HAP-1 (cell line): ENCODE measurements around the gene PZP.
"Not testable (repeated sequence)": the region's sequence is repeated elsewhere in the genome, so short reads cannot be mapped to it uniquely, and the experiment has no call there.

Experiments
- DNase-seq, 2 experiments: peaks; one replicate each; pipeline ENCODE4 v3.0.0-alpha.2; 2016 to 2020; ENCODE audit warnings: low spot score in 2 of 2
- H3K27me3 ChIP-seq: fragments of 250-450 bp; sonication (Bioruptor Pico); 2 replicates; pipeline ENCODE4 v1.5.1; 2020; ENCODE audit warnings: low read depth, mild to moderate bottlenecking, moderate library complexity
- H3K36me3 ChIP-seq: fragments of 250-450 bp; sonication (Bioruptor Pico); replicated peaks from 2 replicates; pipeline ENCODE4 v1.5.1; 2020; ENCODE audit warnings: mild to moderate bottlenecking
- H3K4me1 ChIP-seq: fragments of 250-450 bp; sonication (Bioruptor Pico); 2 replicates; pipeline ENCODE4 v1.5.1; 2020; ENCODE audit warnings: mild to moderate bottlenecking
- H3K4me3 ChIP-seq: fragments of 250-450 bp; sonication (Bioruptor Pico); 2 replicates; pipeline ENCODE4 v1.5.1; 2020; ENCODE audit warnings: mild to moderate bottlenecking, moderate library complexity
- H3K9me3 ChIP-seq: fragments of 250-450 bp; sonication (Bioruptor Pico); 2 replicates; pipeline ENCODE4 v1.5.1; 2020; ENCODE audit warnings: mild to moderate bottlenecking, moderate library complexity
- in situ Hi-C: fragments of 300-500 bp; cut with MboI; formaldehyde crosslinking; loops from 3 replicates; pipeline ENCODE4 v1.14.3; 2020; ENCODE audit warnings: low sequenced_read_pairs, inconsistent platforms, mixed read lengths

The PZP gene

DNA sequence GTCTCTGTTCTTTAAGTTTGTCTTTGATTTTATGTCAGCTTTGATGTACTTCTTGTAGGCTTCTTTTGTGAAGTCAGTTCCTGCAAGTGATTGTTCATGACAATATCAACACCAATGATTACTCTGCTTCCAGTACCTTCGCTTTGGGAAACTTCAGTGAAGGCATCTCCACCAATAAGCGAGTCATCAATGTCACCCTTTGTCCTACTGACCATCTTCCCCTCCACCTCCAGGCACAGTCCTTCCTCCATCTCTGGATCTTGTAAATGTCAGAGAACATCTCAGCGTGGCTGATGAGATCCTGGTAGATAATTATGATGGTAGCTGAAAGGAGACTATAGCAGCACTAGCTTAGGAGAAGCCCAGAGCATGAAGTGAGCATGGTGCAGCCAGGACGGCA is 52.1 kb downstream of the PZP start:
- H3K9me3 ChIP-seq = 0 out of 2 replicates have a peak, but pooled peaks cover 2% of the 10 kb centered on the region
- peaks cover 2% of the 10 kb centered on the region; the same call in 1 of the 2 replicates for H3K27me3 ChIP-seq
- in situ Hi-C loops = no loop called here
- no peaks in the 10 kb centered on the region for H3K4me1 ChIP-seq
- no peak for DNase-seq
- no peak overlapping the region for H3K4me3 ChIP-seq
- no peaks in the 10 kb centered on the region for H3K36me3 ChIP-seq

DNA sequence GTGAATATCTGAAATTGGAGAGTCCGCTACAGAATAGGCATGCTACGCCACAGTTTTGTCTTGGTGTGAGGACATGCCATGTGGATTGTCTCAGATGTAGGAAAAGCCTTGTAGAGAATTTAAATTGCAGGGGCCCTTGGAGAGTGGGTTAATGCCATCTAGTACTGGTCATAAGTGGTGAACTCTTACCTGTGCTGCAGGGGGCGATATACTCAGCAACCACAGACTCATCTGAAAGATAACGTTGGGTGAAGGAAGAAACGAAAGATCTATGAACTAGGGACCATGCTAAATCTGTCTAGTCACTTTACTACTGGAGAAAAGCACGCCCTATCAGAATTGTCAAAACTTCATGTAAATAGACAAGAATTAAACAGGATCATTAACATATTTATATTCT is 58.8 kb downstream of the PZP start:
- H3K4me1 ChIP-seq = no peaks in the 10 kb centered on the region
- no peak for DNase-seq
- no peaks in the 10 kb centered on the region for H3K36me3 ChIP-seq
- no peak overlapping the region for H3K4me3 ChIP-seq
- no peaks in the 10 kb centered on the region; the same call in 1 of the 2 replicates for H3K27me3 ChIP-seq
- in situ Hi-C loops = no loop called here
- no peaks in the 10 kb centered on the region for H3K9me3 ChIP-seq

DNA sequence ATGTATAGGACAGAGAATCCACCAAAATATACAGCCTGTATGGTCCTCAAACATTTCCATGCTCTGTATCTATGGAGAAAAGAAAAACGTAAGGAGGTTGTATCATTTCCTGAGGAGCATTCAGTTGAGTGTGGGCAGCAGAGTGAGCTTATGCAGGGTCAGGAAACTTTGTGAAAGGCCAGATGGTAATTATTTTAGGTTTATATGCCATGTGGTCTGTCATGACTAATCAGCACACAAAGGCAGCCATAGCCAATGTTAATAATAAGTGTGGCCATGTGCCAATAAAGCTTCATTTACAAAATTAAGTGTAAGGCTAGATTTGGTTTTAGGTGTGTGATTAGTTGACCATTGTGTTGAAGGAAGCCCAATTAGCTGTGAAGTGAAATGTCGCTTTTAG is 59.3 kb downstream of the PZP start:
- Histone ChIP-seq H3K9me3 (no peaks in the 10 kb centered on the region), H3K36me3 (no peaks in the 10 kb centered on the region), H3K27me3 (no peaks in the 10 kb centered on the region; the same call in 1 of the 2 replicates), H3K4me3 (no peak overlapping the region), H3K4me1 (no peaks in the 10 kb centered on the region)
- in situ Hi-C loops = no loop called here
- no peak for DNase-seq

DNA sequence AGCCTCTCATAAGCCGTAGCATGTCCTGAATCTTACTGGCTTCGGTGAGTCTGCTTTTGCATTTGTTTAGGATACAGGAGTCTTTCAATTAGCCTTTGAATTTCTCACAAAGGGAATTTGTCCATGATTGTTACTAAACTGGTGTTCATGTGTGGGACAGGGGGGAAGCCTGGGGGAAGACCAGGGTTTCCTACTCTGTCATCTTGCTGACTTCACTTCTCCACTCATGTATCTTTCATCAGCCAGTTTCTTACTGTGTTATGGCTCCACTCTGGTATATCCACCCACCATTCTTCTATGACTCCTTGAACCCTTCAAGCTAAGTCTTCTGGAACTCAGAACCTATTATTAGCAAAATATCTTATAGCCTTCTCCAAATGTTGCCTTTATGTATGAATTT is 60.7 kb downstream of the PZP start:
- Histone ChIP-seq H3K4me1 (no peaks in the 10 kb centered on the region), H3K4me3 (no peak overlapping the region)
- no peak for DNase-seq

DNA sequence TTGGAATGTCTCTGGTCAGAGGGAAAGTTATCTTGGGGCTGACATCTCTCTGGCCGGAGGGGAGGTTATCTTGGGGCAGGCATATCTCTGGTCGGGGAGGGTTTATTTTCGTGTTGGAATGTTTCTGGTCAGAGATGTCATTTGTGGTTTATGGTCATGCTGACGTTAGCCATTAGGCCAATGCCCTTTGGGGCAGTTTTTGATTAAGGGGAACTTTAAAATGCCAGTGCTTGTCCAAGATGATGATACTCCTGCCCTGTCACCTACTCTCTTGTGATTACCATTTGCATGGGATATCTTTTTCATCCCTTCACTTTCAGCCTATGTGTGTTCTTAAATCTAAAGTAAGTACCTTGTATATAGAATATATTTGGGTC is 63.5 kb downstream of the PZP start:
- H3K36me3 ChIP-seq = no peaks in the 10 kb centered on the region
- no peak for DNase-seq
- H3K4me1 ChIP-seq = no peaks in the 10 kb centered on the region
- 0 out of 2 replicates have a peak, but pooled peaks cover 2% of the 10 kb centered on the region for H3K9me3 ChIP-seq
- no peaks in the 10 kb centered on the region for H3K27me3 ChIP-seq
- H3K4me3 ChIP-seq = no peak overlapping the region
- in situ Hi-C loops = no loop called here

More for the DNA sequence above, 60.7 kb downstream of the PZP start:
- Histone ChIP-seq H3K27me3 (no peaks in the 10 kb centered on the region; the same call in 1 of the 2 replicates), H3K36me3 (no peaks in the 10 kb centered on the region), H3K9me3 (no peaks in the 10 kb centered on the region)
- in situ Hi-C loops = no loop called here

DNA sequence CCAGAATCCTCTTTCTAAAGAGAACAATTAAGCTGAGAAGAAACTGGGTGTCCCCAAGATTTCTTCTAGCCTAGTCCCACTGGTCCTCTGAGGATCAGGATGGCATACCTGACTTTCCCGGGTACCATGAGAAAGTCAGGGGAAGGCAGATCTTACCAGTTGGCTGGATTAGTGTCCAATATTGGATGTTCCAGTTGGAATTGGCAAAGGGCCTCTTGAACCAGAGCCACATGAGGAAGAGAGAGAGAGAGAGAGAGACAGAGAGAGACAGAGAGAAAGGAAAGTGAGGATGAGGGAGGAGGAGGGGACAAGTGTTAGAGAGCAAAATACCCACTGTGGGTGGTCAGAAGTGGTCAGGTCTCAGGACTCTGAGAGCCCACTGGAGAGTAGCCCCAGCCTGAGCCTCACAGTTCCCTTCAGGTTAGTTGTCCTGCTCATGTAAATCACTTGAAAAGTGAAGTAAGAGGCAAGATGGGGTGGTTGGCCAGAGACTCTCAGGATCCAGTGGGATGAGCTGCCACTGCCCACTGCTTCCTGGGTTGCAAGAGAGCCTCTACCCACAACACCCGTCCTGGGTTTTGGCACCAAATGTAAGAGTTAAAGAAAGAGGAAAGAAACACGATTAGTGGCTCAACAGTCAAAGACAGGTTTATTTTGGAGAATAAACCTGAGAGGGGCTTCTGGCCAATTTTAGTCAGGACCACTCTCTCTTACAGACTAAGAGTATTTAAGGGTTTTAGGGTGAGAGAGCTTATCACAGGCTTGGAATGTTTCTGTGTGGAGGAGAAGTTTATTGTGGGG is 64.1 kb downstream of the PZP start:
- 0 out of 2 replicates have a peak, but pooled peaks cover 2% of the 10 kb centered on the region for H3K9me3 ChIP-seq
- no peaks in the 10 kb centered on the region for H3K36me3 ChIP-seq
- no peaks in the 10 kb centered on the region for H3K27me3 ChIP-seq
- no peaks in the 10 kb centered on the region for H3K4me1 ChIP-seq
- in situ Hi-C loops = no loop called here
- H3K4me3 ChIP-seq = no peak overlapping the region
- DNase-seq = no peak

DNA sequence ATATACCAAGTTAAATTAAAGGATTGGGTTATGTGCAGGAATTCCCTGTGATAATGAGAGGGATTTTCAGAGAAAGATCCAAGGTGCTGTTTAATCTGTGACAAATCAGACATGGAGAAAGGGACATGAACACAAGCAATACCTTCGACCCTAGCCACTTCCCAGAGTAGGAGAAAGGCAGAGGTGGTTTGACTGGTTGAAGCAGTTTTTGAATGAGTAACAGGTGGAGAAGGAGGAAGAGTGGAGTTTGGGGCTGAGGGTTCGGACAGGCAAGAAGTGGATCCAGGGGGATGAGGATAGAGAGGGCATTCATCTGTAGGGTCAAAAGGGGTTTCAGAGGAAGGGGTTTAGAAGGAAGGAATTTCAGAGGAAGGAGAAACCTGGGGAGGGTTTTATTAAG is 65.1 kb downstream of the PZP start:
- Histone ChIP-seq H3K27me3 (no peaks in the 10 kb centered on the region), H3K4me3 (no peak overlapping the region), H3K4me1 (no peaks in the 10 kb centered on the region), H3K36me3 (no peaks in the 10 kb centered on the region), H3K9me3 (0 out of 2 replicates have a peak, but pooled peaks cover 2% of the 10 kb centered on the region)
- DNase-seq = no peak
- in situ Hi-C loops = no loop called here

DNA sequence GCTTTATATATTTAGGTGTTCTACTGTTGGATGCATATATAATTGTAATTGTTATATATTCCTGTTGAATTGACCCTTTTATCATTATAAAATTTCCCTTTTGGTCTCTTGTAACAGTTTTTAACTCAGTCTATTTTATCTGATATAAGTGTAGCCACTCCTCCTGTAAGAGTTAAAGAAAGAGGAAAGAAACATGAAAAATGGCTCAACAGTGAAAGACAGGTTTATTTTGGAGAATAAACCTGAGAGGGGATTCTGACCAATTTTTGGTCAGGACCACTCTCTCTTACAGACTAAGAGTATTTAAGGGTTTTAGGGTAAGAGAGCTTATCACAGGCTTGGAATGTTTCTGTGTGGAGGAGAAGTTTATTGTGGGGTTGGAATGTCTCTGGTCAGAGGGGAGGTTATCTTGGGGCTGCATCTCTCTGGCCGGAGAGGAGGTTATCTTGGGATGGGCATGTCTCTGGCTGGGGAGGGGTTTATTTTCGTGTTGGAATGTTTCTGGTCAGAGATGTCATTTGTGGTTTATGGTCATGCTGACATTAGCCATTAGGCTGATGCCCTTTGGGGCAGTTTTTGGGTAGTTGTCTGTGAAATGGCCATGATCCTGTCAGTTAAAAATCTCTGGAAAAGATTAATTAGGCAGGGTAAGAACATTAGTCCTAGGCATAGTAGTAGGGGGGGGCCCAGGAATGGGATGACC is 68.5 kb downstream of the PZP start:
- DNase-seq, H3K36me3 ChIP-seq, H3K4me1 ChIP-seq, H3K27me3 ChIP-seq, H3K4me3 ChIP-seq, in situ Hi-C loops, H3K9me3 ChIP-seq: not testable (repeated sequence)

DNA sequence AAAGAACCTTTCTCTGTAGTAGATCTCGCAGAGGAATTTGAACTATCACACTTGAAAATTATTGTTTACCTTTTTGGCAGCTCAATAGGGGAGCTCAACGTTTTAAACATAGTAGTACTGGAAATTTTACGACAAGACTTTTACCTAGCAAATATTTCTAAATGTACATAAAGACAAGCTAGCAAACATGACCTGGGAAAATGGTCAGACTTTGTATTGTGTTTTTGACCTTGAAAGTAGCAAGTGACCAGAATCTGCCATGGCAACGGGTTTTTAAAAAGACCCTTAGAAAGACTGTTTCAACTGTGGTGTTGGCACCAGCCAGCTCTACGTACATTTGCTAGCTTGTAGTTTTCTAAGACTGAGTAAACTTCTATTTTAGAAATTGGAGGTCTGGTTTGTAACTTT is 72.3 kb downstream of the PZP start:
- Histone ChIP-seq H3K27me3 (no peaks in the 10 kb centered on the region), H3K36me3 (no peaks in the 10 kb centered on the region), H3K4me1 (no peaks in the 10 kb centered on the region), H3K9me3 (0 out of 2 replicates have a peak, but pooled peaks cover 2% of the 10 kb centered on the region), H3K4me3 (no peak overlapping the region)
- in situ Hi-C loops = no loop called here
- DNase-seq = no peak

DNA sequence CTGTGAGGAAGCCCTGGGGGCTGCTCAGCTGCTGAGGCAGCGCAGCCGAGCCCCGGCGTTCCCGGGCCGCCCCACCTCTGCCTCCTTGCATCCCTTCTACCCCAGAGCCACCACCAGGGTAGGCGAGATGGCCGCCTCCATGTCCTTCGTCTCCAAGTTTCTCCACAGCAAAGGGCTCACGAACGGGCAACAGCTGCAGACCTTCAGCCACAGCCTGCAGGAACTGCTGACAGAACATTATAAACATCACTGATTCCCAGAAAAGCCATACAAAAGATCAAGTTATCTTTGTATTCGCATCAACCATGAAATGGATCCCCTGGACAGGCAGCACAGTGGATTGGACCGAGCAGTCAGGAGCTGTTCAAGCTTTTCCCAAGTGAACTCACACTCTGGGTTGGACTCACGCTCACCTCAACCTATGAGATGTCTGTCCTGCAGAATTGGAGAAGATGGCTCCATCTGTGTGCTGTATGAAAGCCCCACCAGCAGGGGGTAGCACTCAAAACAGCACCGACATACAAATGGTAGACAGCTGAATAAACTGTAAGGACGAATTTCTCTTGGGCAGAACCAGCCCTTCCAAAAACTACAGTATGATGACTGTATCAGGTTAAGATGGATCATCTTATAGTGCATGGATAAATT is 73.1 kb downstream of the PZP start:
- Histone ChIP-seq H3K27me3 (no peaks in the 10 kb centered on the region), H3K36me3 (no peaks in the 10 kb centered on the region)
- DNase-seq = peak in 1 of 2 experiments; percentile 22

DNA sequence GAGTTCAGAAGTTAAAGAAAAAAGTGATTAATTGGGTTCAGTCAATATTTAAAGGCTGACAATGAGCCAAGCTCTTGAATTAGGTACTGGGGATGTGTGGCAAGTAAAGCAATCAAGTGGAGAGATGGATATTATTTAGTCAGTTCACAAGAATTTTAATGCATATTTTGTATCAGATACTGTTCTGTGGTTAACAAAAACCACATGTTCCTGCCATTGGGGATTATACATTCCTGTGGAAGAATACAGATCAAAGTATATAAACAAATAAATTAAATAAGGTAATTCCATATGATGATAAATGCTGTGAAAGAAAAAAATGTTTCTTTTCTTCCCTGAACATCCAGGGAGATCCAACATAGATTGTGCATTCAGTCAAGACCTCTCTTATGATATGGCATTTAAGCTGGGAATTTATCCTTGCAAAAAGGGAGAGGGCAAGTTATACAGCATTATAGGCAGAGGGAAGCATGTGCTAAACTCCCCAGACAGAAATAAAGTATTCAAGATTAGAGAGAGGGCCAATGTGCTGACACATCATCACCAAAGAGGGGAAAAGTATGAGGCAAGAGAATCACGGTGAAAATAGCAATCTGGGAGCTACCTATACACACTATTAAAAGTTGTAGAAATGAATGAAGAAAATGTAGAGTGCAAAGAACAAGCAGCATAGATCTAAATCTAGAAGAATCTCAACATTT is 74.8 kb downstream of the PZP start:
- in situ Hi-C loops = no loop called here
- H3K27me3 ChIP-seq = no peaks in the 10 kb centered on the region
- no peak overlapping the region for H3K4me3 ChIP-seq
- H3K36me3 ChIP-seq = no peaks in the 10 kb centered on the region
- no peaks in the 10 kb centered on the region for H3K9me3 ChIP-seq
- H3K4me1 ChIP-seq = no peaks in the 10 kb centered on the region
- no peak for DNase-seq

More for the DNA sequence above, 73.1 kb downstream of the PZP start:
- H3K4me1 ChIP-seq = no peaks in the 10 kb centered on the region
- H3K4me3 ChIP-seq = no peak overlapping the region
- in situ Hi-C loops = no loop called here
- H3K9me3 ChIP-seq = no peaks in the 10 kb centered on the region

DNA sequence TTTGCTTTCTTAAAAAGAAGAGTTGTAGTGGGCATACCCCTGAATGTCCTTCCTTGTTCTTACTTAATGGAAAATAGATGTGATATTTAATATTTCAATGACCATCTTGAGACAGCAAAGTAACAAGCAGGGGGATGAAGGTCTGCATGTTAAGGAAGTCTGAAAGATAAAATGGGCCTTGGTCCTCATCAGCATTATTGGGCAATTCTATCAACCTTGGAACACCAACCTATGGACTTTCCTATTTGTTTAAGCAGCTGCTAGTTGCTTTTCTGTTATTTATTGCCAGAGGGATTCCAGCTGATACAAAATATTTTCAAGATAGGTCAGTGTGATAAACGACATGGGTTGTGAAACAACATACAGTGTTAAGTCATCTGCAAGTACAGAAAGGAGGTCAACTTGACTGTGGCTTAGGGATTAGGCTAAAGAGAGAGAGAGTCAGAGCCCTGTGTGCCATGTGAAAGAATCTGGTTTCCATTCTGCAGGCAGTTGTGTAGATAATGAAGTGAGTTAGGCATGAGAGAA is 76.1 kb downstream of the PZP start:
- H3K4me1 ChIP-seq = no peaks in the 10 kb centered on the region
- in situ Hi-C loops = no loop called here
- no peaks in the 10 kb centered on the region for H3K9me3 ChIP-seq
- DNase-seq = no peak
- H3K36me3 ChIP-seq = no peaks in the 10 kb centered on the region
- H3K27me3 ChIP-seq = no peaks in the 10 kb centered on the region
- no peak overlapping the region for H3K4me3 ChIP-seq

DNA sequence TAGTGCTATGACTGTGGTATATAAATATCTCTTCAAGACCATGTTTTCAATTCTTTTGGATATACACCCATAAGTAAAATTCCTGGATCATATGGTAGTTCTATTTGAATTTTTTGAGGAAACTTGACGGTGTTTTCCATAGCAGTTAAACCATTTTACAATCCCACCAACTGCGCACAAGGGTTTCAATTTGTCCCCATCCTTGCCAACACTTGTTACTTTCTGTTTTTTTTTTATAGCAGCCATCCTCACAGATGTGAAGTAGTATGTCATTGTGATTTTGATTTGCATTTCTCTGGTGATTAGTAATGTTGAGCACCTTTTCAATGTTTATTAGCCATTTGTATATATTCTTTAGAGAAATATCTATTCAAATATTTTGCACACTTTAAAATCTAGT is 78.0 kb downstream of the PZP start:
- no peaks in the 10 kb centered on the region for H3K36me3 ChIP-seq
- in situ Hi-C loops = no loop called here
- no peaks in the 10 kb centered on the region for H3K4me1 ChIP-seq
- DNase-seq = no peak
- no peaks in the 10 kb centered on the region for H3K9me3 ChIP-seq
- H3K4me3 ChIP-seq = no peak overlapping the region
- no peaks in the 10 kb centered on the region for H3K27me3 ChIP-seq
